Mammary microvascular endothelial cell (primary cell): ENCODE measurements around the gene NLRX1. TPM values are rescaled to one million over a fixed set of nuclear protein-coding genes. Genes with fewer than 3 reads are reported as not detected.

Source experiments
- total RNA-seq: library from RNA; depleted of rRNA; stranded (reverse); fragments of >200 nt; gene quantifications from 2 replicates; pipeline ENCODE4 v1.2.3, GENCODE V29; 2015

Gene NLRX1, protein sequence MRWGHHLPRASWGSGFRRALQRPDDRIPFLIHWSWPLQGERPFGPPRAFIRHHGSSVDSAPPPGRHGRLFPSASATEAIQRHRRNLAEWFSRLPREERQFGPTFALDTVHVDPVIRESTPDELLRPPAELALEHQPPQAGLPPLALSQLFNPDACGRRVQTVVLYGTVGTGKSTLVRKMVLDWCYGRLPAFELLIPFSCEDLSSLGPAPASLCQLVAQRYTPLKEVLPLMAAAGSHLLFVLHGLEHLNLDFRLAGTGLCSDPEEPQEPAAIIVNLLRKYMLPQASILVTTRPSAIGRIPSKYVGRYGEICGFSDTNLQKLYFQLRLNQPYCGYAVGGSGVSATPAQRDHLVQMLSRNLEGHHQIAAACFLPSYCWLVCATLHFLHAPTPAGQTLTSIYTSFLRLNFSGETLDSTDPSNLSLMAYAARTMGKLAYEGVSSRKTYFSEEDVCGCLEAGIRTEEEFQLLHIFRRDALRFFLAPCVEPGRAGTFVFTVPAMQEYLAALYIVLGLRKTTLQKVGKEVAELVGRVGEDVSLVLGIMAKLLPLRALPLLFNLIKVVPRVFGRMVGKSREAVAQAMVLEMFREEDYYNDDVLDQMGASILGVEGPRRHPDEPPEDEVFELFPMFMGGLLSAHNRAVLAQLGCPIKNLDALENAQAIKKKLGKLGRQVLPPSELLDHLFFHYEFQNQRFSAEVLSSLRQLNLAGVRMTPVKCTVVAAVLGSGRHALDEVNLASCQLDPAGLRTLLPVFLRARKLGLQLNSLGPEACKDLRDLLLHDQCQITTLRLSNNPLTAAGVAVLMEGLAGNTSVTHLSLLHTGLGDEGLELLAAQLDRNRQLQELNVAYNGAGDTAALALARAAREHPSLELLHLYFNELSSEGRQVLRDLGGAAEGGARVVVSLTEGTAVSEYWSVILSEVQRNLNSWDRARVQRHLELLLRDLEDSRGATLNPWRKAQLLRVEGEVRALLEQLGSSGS
- 11.9 and 15.1 TPM in 2 replicates for total RNA-seq

DNA sequence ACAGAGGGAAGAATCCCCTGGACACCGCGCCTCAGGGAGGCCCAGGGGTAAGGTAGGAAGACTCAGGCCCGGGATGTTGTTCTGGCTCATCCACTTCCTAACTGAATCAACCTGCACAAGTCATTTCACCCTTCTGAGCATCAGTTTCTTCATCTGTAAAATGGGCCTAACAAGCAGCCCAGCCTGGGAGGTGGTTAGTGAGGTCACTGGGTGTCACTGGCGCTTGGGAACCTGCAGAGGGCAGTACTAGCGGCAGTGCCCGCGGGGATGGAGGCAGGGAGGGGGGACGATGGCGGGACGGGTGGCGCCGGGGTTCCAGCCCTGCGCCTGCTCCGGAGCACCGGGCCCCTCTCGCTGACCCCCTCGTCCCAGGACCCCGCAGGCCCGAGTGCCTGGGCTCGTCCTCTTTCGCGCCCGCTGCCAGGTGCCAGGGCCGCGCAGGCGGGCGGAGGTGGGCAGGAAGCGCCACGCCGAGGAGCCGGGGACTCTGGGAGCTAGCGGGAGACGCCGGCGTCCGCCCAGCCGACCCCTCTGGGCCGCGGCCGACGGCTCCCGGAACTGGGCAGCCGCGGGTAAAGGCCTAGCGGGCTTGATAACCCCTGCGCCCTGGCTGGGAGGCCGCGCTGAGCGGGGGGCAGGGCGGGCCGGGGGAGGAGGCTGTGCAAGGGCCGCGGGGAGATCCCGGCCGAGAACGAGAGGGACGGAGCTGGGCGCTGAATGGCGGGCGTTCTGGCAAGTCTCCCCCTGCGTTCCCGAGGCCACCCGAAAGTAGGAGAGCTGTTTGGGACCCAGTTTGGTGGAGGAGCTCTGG, at the start of gene NLRX1:
Gene NLRX1 (plus strand): TSS at position 255 of the 811 bp plus-strand sequence. CDS start 2,679 bp downstream, outside the sequence.

GRCh38 chr11:119121008-119121810, 47.3 kb upstream of the NLRX1 start, which contains the start of gene HINFP:
Gene HINFP, plus strand, starts transcription at chr11:119121580. Its CDS starts 5,365 bp downstream, at chr11:119126945.

GRCh38 chr11:119149018-119149785, 19.3 kb upstream of the NLRX1 start, which contains the start of gene ABCG4:
Gene ABCG4, plus strand, starts transcription at chr11:119149052. Its CDS starts 914 bp downstream, at chr11:119149966.

DNA sequence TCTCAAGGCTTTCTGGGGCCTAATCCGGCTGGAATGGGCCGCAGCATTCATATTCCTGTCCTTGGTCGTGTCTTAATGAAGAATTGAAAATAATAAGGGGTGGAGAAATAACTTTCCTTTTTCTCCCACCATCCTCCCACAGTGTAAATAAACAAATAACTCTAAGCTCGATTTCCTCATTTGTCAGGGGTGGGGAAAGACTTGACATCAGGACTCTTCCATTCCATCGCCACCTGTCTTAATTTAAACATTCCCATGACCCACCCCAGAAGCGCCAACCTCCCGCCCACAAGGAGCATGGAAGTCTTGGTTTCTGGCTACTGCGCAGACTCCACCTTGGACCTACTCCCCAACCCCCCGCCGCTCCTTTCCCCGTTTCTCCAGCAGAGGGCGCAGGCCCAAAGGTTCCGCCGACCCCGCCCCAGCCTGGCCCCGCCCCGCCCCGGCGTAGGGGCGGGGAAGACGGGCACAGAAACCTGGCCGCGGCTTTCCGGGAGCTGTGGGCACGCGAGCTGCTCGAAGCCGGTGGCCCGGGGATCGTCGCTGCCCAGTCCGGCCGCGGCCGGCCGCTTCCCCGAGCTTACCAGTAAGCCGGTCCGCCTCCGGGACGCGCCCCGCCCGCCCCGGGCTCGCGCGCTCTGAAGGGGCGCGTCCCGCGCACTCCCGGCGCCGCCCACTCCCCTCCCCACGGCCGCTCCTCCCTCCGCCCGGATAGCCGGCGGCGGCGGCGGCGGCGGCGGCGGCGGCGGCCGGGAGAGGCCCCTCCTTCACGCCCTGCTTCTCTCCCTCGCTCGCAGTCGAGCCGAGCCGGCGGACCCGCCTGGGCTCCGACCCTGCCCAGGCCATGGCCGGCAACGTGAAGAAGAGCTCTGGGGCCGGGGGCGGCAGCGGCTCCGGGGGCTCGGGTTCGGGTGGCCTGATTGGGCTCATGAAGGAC, 37.3 kb downstream of the NLRX1 start, which contains the start of gene CBL:
Gene CBL (plus strand): TSS at position 766 of the 937 bp plus-strand sequence. CDS start 79 bp downstream, at position 845.

Other genes with a start within 250 kb of the NLRX1 start
- 12.6 and 12.7 TPM in 2 replicates for gene BCL9L, start 242.8 kb upstream of the NLRX1 start, total RNA-seq
- not detected in 2 replicates for gene UPK2, start 212.4 kb upstream of the NLRX1 start, total RNA-seq
- not detected in 2 replicates for gene FOXR1, start 197.0 kb upstream of the NLRX1 start, total RNA-seq
- 5.7 and 5.9 TPM in 2 replicates for gene CENATAC, start 170.6 kb upstream of the NLRX1 start, total RNA-seq
- 1,582 and 1,602 TPM in 2 replicates for gene RPS25, start 150.4 kb upstream of the NLRX1 start, total RNA-seq
- gene TRAPPC4, start 150.0 kb upstream of the NLRX1 start, total RNA-seq, result 68.0 and 84.3 TPM in 2 replicates
- 17.9 and 22.6 TPM in 2 replicates for gene SLC37A4, start 137.8 kb upstream of the NLRX1 start, total RNA-seq
- 120 and 121 TPM in 2 replicates for gene HYOU1, start 111.5 kb upstream of the NLRX1 start, total RNA-seq
- 25.1 and 25.7 TPM in 2 replicates for gene VPS11, start 100.9 kb upstream of the NLRX1 start, total RNA-seq
- gene HMBS, start 83.8 kb upstream of the NLRX1 start, total RNA-seq, result 9.1 and 14.7 TPM in 2 replicates
- gene DPAGT1, start 66.9 kb upstream of the NLRX1 start, total RNA-seq, result 31.6 and 44.5 TPM in 2 replicates
- gene C2CD2L, start 61.4 kb upstream of the NLRX1 start, total RNA-seq, result 7.3 and 10.4 TPM in 2 replicates
- 8.2 and 15.8 TPM in 2 replicates for gene HINFP, start 47.1 kb upstream of the NLRX1 start, total RNA-seq
- 0.10 TPM in 1 of 2 replicates, not detected in the other for gene ABCG4, start 19.7 kb upstream of the NLRX1 start, total RNA-seq
- gene NHERF4, start 16.8 kb downstream of the NLRX1 start, total RNA-seq, result not detected in 2 replicates
- gene CBL, start 37.6 kb downstream of the NLRX1 start, total RNA-seq, result 17.1 and 20.5 TPM in 2 replicates
- 6,515 and 6,907 TPM in 2 replicates for gene MCAM, start 148.4 kb downstream of the NLRX1 start, total RNA-seq
- 16.2 and 18.1 TPM in 2 replicates for gene RNF26, start 165.8 kb downstream of the NLRX1 start, total RNA-seq
- 82.2 and 90.1 TPM in 2 replicates for gene C1QTNF5, start 172.2 kb downstream of the NLRX1 start, total RNA-seq
- 0.07 TPM in 1 of 2 replicates, not detected in the other for gene MFRP, start 178.0 kb downstream of the NLRX1 start, total RNA-seq
- gene USP2, start 213.0 kb downstream of the NLRX1 start, total RNA-seq, result not detected in 2 replicates